K562 (cell line): Measurements from ENCODE around the gene ZNF628. TPM values are rescaled to one million over a fixed set of nuclear protein-coding genes. Genes with fewer than 3 reads are reported as not detected.

Source experiments
- BHLHE40 ChIP-seq: IDR thresholded peaks from 2 replicates; pipeline ENCODE4 v1.6.1; 2011; ENCODE audit warnings: low read length, improper control_type of control experiment
- BRD9 ChIP-seq: fragments of 450-650 bp; IDR thresholded peaks from 2 replicates; pipeline ENCODE4 v1.6.1; 2018; ENCODE audit warnings: low read depth; ENCODE audit not compliant: partially characterized antibody
- CREBBP ChIP-seq: IDR thresholded peaks from one replicate; pipeline ENCODE4 v1.6.1; 2012; ENCODE audit warnings: low read depth, mild to moderate bottlenecking, control low read depth, inconsistent platforms, low read length
- EP400 ChIP-seq: fragments of 450-650 bp; IDR thresholded peaks from 2 replicates; pipeline ENCODE4 v1.6.1; 2017; ENCODE audit warnings: antibody characterized with exemption, mild to moderate bottlenecking, moderate library complexity
- HMG20A ChIP-seq: fragments of 450-650 bp; formaldehyde crosslinking; conservative IDR thresholded peaks from 2 replicates; pipeline ENCODE4 v1.4.0; 2020; ENCODE audit warnings: mild to moderate bottlenecking, mixed read lengths
- KDM1A ChIP-seq, 2 experiments: fragments of 450-650 bp; IDR thresholded peaks; 2 replicates each; pipeline ENCODE4 v1.6.1; 2016; ENCODE audit warnings: mild to moderate bottlenecking in 2 of 2
- LCOR ChIP-seq: sonication (generic); formaldehyde crosslinking; IDR thresholded peaks from 2 replicates; pipeline ENCODE4 v1.8.0; 2022; ENCODE audit warnings: mild to moderate bottlenecking, missing genetic modification reagents
- MAFF ChIP-seq: IDR thresholded peaks from 2 replicates; pipeline ENCODE4 v1.6.1; 2012; ENCODE audit warnings: low read length, improper control_type of control experiment
- MAZ ChIP-seq, 2 experiments: fragments of 450-650 bp in 1 of 2; sonication (generic) in 1 of 2; formaldehyde crosslinking; IDR thresholded peaks in 1 of 2; conservative IDR thresholded peaks in 1 of 2; 2 replicates each; pipeline versions ENCODE4 v1.4.0 to v1.5.0; 2020; ENCODE audit warnings: mild to moderate bottlenecking in 1 of 2, missing genetic modification reagents in 1 of 2
- POLR2AphosphoS5 ChIP-seq: IDR thresholded peaks from 2 replicates; pipeline ENCODE4 v1.6.1; 2011; ENCODE audit warnings: mild to moderate bottlenecking, low read depth, low read length, moderate library complexity; ENCODE audit not compliant: control insufficient read depth, insufficient read depth
- SMAD2 ChIP-seq: fragments of 150-350 bp; IDR thresholded peaks from 2 replicates; pipeline ENCODE4 v1.6.1; 2014; ENCODE audit warnings: low read depth, mild to moderate bottlenecking, low read length
- SP1 ChIP-seq: sonication (generic); formaldehyde crosslinking; IDR thresholded peaks from 2 replicates; pipeline ENCODE4 v1.8.1; 2022; ENCODE audit warnings: mild to moderate bottlenecking, missing genetic modification reagents
- SREBF2 ChIP-seq: sonication (generic); formaldehyde crosslinking; IDR thresholded peaks from 2 replicates; pipeline ENCODE4 v1.4.0; 2020; ENCODE audit warnings: mild to moderate bottlenecking, missing genetic modification reagents
- SRSF7 ChIP-seq: fragments of 200-400 bp; formaldehyde crosslinking; optimal IDR thresholded peaks from 2 replicates; pipeline ENCODE3; 2017; ENCODE audit warnings: mild to moderate bottlenecking, low read depth, low read length
- THAP12 ChIP-seq: fragments of 250-450 bp; sonication (Bioruptor Pico); IDR thresholded peaks from 2 replicates; pipeline ENCODE4 v1.9.0; 2021; ENCODE audit warnings: mild to moderate bottlenecking, inconsistent platforms
- XRCC4 ChIP-seq: IDR thresholded peaks from one replicate; pipeline ENCODE4 v1.6.1; 2011; ENCODE audit not compliant: insufficient read depth, insufficient read length; ENCODE audit errors: extremely low read depth
- XRCC5 ChIP-seq: fragments of 200-400 bp; formaldehyde crosslinking; IDR thresholded peaks from 2 replicates; pipeline ENCODE4 v1.6.1; 2017; ENCODE audit warnings: low read depth, mild to moderate bottlenecking, low read length
- ZNF124 ChIP-seq: sonication (generic); formaldehyde crosslinking; IDR thresholded peaks from 2 replicates; pipeline ENCODE4 v1.8.1; 2022; ENCODE audit warnings: missing genetic modification reagents
- polyA plus RNA-seq, 8 experiments: library from polyadenylated mRNA; depleted of rRNA in 4 of 8; stranded (reverse) in 5 of 8; unstranded in 3 of 8; fragments of >200 nt; fragmentation: Nextera tagmentation in 2 of 8; fragmentation: Illumina TruSeq in 1 of 8; extraction: Ambion mirVana in 2 of 8; extraction: Trizol in 1 of 8; gene quantifications; 2 replicates each; pipeline versions ENCODE4 v1.2.1 to v1.2.3, GENCODE V29; 2011 to 2014; ENCODE audit warnings: inconsistent platforms in 1 of 8, missing spikeins in 1 of 8
- total RNA-seq, 7 experiments: library from RNA; depleted of rRNA in 6 of 7; stranded (reverse); fragments of >200 nt in 6 of 7; fragmentation: Illumina TruSeq in 2 of 7; extraction: Trizol in 2 of 7; gene quantifications; 2 replicates each; pipeline versions ENCODE4 v1.2.1 to v1.2.3, GENCODE V29; 2011 to 2021; ENCODE audit warnings: low replicate concordance in 1 of 7
- TF ChIP-seq, protein P1 (sequence below): sonication (generic); formaldehyde crosslinking; IDR thresholded peaks from 2 replicates; pipeline ENCODE4 v1.9.0; 2022; ENCODE audit warnings: mild to moderate bottlenecking, missing genetic modification reagents
- TF ChIP-seq, protein P2 (sequence below): fragments of 450-650 bp; IDR thresholded peaks from 2 replicates; pipeline ENCODE4 v1.6.1; 2016; ENCODE audit warnings: antibody characterized with exemption

ZNF628 gene
- total and polyA plus RNA-seq, 9 of the 15 experiments (the other 6 are each of a cell fraction or from before 2014, with no cell fraction given), result 0.13 to 13.6 (median 2.2) TPM; not detected in 3

DNA sequence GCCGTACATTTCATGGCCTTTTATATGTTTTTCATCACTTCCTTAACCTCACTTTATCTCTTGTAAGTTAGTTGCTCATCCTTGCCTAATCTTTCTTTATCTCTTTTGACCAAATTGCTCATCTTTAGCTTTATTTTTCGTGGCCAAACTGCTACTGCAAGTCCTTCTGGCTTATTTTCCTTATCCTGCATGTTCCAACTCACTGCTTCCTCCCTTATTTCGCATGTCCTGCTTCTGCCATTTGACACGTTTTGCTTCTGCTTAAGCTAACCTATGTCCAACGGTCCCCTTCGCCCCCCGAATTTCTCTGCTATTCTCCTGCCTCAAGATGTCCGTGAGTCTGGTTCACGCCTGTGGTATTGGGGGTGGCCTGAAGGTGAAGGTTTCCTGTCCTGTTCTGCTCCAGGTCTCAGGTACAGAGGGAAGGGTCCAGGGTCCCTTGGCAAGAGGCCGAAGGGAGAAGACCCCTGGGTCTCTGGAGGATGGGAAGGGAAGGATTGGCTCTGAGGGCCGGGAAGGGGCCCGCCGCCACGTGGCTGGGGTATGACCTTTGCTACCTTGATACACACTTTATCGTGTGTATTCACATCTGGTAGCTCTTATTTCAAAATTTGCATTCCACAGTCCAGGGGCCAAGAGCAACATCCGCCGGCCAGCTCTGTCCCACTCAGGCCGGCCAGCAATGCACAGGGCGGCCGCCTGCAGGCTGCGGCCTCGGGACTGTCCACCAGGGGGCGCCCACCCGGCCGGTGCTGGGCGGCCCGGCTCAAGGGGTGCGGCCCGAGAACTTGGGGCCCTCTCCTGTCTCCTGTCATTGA is 9.0 kb upstream of the ZNF628 start (continued):
- TF ChIP-seq, protein P1, sequence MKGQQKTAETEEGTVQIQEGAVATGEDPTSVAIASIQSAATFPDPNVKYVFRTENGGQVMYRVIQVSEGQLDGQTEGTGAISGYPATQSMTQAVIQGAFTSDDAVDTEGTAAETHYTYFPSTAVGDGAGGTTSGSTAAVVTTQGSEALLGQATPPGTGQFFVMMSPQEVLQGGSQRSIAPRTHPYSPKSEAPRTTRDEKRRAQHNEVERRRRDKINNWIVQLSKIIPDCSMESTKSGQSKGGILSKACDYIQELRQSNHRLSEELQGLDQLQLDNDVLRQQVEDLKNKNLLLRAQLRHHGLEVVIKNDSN, result peak; percentile 47; the same call in 1 of the 2 replicates
- TF ChIP-seq SP1 (CRISPR knock-in tag) (peak; percentile 79), HMG20A (CRISPR knock-in tag) (0 out of 2 replicates have a peak, but pooled peaks have one; percentile 14), BRD9 (peak; percentile 69), SMAD2 (no peak), BHLHE40 (no peak), SREBF2 (no peak), SRSF7 (no peak), LCOR (CRISPR knock-in tag) (peak; percentile 99), XRCC5 (peak; percentile 72; the same call in 1 of the 2 replicates), XRCC4 (no peak), KDM1A (IDR thresholded peaks at IDR 0.05) (peak; percentile 87 to 95), EP400 (peak; percentile 84), ZNF124 (CRISPR knock-in tag) (no peak), MAZ (CRISPR knock-in tag; conservative IDR thresholded peaks at IDR 0.05 in 1 of 2, IDR thresholded peaks at IDR 0.05 in 1 of 2) (peak; percentile 6 to 64; a peak in 2 of 4 replicates), MAFF (no peak), THAP12 (no peak), CREBBP (no peak), POLR2AphosphoS5 (0 out of 2 replicates have a peak, but pooled peaks have one; percentile 28)
- TF ChIP-seq, protein P2, sequence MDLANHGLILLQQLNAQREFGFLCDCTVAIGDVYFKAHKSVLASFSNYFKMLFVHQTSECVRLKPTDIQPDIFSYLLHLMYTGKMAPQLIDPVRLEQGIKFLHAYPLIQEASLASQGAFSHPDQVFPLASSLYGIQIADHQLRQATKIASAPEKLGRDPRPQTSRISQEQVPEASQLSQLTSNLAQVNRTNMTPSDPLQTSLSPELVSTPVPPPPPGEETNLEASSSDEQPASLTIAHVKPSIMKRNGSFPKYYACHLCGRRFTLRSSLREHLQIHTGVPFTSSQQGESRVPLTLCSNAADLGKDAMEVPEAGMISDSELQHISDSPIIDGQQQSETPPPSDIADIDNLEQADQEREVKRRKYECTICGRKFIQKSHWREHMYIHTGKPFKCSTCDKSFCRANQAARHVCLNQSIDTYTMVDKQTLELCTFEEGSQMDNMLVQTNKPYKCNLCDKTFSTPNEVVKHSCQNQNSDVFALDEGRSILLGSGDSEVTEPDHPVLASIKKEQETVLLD, result peak; percentile 77
